Activated CD8-positive, alpha-beta memory T cell treated with anti-CD3 and anti-CD28 coated beads for 1 hour (primary cell): ENCODE measurements around the gene TOR1B.
"Not testable (repeated sequence)": the region's sequence is repeated elsewhere in the genome, so short reads cannot be mapped to it uniquely, and the experiment has no call there.

ENCODE experiments used
- DNase-seq, 2 donors: peaks; one replicate each; pipeline ENCODE4 v3.0.0-alpha.2; 2020; ENCODE audit warnings: low read depth in 1 of 2; ENCODE audit errors: extremely low read depth in 1 of 2

TOR1B gene

DNA sequence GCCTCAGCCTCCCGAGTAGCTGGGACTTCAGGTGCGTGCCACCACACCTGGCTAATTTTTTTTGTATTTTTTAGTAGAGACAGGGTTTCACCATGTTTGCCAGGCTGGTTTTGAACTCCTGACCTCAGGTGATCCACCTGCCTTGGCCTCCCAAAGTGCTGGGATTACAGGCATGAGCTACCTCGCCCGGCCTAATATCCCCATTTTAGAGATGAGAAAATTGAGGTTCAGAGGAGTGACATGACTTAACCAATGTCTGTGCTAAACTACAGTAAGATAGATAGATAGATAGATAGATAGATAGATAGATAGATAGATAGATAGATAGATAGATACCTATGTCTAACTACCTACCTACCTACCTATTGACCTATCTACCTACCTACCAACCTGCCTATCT is 26.9 kb upstream of the TOR1B start:
- DNase-seq: not testable (repeated sequence)

DNA sequence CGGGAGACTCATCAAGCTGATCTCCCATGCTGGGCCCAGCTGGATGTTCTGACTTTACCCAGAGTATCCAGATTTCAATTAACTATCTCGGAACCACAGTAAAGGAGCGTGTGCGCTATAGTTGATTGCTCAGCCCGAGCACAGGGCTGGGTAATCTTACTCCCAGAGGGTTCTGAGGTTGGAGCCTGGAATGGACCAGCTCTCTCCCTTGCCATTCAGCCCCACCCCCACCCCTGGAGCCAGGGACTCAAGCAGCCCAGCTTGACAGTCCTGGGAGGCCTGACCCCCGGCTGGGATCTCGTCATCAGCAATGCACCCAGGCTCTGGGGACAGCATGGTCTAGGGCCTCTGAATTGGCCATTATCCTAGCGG is 26.4 kb upstream of the TOR1B start:
- no peak for DNase-seq

DNA sequence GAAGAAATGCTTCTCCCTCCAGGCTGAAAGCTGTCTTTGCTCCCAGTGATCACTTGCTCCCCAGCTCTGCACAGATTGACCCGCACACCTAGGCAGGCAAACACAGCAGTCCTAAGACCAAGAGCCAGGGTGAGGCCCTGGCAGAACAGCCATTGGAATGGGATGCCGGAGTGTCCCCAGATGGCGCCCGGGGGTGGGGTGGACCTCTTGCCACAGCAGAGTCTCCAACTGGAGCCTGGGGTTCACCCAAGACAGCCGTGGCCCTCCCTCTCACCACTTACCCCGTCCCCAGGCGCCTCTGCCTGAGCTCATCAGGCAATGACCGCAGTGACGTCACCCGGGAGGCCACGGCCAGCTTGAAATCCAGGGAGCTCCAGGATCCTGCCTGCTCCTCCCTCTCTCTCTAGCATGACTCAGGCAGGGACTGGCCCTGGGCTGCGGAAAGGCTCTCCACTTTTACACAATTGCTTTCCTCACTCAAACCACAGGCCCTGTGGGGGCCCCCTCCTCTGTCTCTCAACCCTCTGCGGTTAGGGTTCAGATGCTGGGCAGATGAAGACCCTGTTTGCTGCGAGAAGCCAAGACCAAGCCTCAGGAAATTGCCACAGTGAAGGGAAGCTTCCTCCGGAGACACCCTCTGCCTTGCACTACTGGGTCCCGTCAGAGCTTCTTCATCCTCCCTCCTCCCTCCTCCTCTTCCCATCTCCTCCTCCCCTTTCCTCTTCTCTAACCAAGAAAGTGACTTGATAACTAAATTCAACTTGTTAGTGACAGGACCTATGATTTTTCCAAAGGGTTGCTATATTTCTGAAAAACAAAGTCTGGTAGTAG is 25.8 kb upstream of the TOR1B start:
- DNase-seq: peak; percentile 14 to 27

DNA sequence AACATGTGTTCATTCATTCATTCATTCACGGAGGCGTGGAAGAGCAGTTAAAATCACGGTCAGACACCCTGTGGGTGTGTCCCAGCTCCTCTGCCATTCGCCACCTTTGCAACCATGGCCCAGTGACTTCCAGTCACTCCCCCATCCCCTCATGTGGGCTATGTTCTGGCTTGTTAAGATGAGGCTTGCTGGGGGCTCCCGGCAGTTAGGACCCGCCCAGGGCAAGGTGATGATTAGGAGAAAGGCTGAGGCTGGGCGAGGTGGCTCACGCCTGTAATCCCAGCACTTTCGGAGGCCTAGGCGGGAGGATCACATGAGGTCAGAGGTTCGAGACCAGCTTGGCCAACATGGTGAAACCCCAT is 25.2 kb upstream of the TOR1B start:
- no peak for DNase-seq

DNA sequence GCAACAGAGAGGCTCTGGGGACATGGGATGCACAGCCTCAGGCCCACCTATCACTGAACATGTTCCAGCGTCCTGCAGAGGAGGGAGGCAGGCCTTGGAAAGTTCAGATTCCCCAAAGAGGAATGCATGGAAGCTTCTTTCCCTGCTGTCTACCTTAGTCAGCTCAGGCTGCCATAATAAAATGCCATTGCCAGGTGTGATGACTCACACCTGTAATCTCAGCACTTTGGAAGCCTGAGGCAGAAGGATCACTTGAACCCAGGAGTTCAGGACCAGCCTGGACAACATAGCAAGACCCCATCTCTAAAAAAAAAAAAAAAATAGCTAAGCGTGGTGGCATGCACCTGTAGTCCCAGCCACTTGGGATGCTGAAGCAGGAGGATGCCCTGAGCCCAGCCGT is 24.5 kb upstream of the TOR1B start:
- no peak for DNase-seq

DNA sequence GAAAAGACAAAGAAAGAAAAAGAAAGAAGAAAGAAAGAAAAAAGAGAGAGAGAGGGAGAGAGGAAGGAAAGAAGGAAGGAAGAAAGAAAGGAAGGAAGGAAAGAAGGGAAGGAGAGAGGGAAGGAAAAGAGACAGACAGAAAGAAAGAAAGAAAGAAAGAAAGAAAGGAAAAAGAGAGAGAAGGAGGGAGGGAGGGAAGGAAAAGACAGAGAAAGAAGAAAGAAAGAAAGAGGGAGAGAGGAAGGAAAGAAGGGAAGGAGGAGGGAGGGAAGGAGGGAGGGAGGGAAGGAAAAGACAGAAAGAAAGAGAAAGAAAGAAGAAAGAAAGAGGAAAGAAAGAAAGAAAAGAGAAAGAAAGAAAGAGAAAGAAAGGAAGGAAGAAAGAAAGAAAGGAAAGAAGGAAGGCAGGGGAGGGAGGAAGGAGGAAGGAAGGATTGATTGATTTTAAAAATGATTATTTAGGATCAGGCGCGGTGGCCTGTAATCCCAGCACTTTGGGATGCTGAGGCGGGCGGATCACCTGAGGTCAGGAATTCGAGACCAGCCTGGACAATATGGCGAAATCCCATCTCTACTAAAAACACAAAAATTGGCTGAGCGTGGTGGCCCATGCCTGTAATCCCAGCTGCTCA is 23.3 kb upstream of the TOR1B start:
- DNase-seq: no peak

DNA sequence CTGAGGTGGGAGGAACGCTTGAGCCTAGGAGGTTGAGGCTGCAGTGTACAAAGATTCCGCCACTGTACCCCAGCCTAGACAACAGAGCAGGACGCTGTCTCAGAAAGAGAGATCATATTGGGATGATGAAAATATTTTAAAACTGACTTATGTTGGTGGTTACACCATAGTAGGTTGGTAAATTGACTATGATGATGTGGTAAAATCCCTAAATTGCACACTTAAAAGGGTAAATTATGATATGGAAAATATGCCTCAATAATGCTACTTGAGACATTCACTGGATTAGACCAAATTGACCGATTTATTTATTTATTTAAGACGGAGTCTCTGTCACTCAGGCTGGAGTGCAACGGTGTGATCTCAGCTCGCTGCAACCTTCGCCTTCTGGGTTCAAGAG is 21.9 kb upstream of the TOR1B start:
- no peak for DNase-seq

DNA sequence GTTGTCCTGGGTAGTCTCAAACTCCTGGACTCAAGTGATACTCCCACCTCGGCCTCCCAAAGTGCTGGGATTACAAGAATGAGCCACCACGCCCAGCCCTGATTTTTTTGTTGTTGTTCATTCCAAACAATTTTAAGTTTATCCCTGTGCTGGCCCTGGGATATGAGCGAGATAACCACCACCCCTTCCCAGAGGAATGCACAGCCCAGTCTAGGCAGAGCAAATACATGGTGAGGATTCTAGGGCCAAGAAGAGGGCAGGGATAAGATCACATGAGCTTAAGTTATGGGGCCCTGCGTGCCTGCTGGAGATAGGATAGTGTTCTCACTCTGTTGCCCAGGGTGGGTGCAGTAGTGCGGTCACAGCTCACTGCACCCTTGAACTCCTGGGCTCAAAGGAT is 21.0 kb upstream of the TOR1B start:
- no peak for DNase-seq

DNA sequence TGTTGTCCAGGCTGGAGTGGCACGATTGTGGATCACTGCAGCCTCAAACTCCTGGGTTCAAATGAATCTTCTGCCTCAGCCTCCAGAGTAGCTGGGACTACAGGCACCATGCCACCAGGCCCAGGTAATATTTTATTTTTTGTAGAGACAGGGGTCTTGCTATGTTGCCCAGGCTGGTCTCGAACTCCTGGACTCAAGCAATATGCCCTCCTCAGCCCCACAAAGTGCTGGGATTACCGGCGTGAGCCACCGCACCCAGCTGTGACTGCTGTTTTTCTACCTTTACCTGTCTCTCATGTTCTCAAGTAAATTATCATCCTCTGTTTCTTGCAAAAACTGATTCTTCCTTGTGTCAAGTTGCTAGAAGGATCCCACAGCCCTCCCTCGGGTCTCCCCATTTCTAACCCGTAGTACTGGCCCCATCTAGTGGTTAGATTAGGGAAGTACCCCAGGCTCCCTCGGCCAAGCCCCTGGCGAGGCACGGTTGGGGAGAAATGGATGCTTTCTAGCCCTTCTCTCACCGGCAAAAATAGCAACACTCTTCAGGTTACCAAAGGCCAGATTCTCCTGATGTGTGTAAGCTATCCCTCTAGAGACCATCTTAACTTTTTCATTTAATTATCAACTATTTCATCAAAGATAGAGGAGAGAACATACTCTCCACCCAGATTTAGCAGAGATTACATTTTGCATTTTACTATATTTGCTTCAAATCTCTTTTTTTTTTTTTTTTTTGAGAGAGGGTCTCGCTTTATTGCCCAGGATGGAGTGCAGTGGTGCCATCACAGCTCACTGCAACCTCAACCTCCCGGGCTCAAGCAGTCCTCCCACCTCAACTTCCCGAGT is 19.2 kb upstream of the TOR1B start:
- DNase-seq: peak; percentile 41 to 50

DNA sequence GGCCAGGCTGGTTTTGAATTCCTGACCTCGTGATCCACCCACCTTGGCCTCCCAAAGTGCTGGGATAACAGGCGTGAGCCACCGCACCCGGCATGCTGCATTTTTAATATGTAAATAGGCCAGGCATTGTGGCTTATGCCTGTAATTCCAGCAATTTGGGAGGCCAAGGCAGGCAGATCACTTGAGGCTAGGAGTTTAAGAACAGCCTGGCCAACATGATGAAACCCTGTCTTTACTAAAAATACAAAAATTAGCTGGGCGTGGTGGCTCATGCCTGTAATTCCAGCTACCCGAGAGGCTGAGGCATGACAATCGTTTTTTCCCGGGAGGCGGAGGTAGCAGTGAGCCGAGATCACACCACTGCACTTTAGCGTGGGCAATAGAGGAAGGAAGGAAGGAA is 18.0 kb upstream of the TOR1B start:
- DNase-seq: not testable (repeated sequence)

DNA sequence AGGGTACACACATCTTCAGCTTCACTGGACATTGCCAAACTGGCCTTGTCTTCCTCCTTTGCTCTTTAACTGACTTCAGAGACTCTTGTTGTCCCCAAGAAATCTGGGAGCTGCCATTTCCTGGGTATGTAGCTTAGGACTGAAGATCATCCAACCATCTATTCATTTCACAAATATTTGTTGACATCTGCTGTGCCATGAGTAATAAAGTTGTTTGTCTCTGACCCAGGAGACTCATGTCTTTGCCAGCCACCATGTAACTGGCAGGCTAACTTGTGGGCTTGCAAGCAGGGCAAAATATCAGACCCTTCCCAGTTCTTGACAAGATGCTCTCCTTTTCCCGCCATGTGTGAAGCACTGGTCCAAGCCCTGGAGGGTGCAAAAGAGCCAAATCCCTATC is 17.1 kb upstream of the TOR1B start:
- no peak for DNase-seq

DNA sequence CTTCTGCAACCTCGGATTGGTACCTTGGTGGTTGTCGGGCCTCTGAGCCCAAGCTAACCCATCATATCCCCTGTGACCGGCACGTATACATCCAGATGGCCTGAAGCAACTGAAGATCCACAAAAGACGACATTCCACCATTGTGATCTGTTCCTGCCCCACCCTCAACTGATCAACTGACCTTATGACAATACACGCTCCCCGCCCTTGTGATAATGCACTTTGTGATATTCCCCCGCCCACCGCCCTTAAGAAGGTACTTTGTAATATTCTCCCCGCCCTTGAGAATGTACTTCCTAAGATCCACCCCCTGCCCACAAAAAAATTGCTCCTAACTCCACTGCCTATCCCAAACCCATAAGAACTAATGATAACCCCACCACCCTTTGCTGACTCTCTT is 16.5 kb upstream of the TOR1B start:
- DNase-seq: no peak

DNA sequence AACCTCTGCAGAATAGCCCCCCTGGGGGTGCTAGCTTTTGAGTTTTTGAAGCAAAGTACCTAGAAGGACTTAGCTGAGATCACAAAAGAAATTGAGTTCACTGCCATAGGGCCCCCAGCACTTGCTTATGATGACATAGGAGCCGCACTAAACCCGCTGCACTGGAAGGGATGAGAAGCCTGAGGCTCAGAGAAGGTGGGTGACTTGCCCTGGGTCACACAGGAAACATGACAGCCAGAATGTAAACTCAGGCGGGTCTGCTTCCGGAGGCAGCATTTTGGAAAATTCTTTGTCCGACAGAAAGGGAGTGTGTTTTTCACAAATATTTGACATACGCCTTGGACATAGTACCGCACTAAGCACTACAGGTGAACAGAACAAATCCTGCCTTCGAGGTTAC is 8.4 kb upstream of the TOR1B start:
- DNase-seq: no peak

DNA sequence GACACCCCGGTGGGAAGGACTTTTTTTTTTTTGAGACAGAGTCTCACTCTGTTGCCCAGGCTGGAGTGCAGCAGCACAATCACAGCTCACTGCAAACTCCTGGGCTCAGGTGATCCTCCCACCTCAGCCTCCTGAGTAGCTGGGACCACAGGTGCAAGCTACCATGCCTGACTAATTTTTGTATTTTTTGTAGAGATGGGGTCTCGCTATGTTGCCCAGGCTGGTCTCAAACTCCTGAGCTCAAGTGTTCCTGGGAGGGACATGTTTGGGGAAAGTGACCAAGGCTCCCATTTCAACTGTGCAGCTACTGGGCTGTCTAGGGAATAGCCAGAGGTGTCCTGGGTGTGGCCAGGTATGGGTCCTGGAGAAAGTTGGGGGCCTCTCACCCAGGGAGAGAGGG is 7.0 kb upstream of the TOR1B start:
- DNase-seq: not testable (repeated sequence)

DNA sequence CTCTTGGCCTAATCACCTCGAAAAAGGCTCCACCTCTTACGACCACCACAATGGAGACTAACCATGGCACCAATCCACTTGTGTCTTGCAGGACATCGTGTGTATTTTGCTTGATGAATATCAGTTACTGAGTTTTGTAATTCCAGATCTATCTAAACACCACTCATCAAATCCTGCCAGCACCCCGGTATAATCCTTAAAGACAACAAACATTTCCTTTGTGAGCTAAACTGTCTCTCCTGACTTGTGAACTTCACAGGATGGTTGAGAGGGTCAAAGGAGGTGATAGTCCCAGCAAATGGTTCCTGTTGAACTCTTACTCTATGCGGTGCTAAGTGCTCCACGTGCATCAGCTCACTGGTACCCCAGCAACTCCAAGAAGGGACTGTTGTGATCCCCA is 4.0 kb upstream of the TOR1B start:
- no peak for DNase-seq

DNA sequence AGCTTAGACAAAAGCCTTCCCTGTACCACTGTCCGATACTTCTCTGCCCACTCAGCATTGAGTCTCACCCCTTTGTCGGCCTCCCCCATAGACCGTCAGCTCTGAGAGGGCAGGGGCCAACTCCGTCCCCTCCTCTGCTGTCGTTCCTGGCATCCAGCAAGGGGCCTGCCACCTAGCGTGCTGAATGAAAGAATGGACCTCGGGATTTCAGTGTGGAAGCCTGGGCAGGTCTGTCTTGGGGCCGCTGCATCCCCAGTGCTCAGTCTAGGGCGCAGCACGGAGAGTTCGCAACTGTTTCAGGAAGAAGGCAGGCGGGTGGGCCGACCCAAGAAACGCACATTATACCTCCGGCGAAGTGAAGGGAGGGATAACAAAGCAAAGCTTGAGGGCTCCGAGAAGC is 1.5 kb upstream of the TOR1B start:
- no peak for DNase-seq

DNA sequence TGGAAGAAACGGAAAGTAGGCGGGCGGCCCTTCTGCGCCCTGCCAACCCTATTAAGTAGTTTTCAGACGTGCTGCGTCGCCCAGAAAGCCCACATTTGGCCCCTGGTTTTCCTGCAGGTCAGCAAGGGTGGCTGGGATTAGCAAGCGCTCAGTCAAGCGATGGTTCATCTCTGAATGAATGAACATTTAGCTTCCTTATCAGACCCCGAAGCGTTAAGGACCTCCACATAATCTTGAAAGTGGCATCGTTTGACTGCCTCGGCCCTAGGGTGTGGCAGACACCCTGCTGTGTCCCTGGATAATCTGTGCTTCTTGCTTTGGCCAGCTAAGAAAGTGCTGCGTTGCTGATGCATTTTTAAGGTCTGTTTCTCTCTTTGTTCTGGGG is 684 bp downstream of the TOR1B start:
- DNase-seq: no peak

DNA sequence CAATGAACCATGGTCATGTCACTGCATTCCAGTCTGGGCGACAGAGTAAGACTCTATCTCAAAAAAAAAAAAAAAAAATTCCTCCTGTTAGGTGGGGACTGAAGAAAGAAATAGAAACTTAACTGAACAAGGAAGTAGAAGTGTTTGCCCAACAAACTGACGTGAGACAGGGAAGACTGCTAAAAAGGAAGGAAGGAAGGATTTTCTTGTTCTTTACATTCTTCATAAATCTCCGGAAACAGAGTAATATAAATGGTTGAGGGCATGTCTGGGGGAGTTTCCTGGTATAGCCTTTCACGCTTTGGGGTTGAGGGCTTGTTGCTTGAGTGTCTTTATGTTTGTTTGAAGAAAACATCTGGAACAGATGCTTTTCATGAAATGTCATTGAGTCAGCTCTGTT is 3.1 kb downstream of the TOR1B start:
- DNase-seq: no peak

DNA sequence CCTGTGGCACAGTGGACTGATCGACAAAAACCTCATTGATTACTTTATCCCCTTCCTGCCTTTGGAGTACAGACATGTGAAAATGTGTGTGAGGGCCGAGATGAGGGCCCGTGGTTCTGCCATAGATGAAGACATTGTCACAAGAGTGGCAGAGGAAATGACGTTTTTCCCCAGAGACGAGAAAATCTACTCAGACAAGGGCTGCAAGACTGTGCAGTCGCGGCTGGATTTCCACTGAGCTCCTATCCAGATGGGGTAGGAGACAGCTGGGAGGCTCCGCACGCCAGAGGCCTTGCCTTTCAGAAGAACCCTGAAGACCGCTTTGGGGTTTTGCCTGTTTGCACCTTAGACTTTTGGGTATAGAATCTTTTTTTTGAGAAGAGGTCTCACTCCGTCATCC is 6.4 kb downstream of the TOR1B start:
- DNase-seq: no peak

DNA sequence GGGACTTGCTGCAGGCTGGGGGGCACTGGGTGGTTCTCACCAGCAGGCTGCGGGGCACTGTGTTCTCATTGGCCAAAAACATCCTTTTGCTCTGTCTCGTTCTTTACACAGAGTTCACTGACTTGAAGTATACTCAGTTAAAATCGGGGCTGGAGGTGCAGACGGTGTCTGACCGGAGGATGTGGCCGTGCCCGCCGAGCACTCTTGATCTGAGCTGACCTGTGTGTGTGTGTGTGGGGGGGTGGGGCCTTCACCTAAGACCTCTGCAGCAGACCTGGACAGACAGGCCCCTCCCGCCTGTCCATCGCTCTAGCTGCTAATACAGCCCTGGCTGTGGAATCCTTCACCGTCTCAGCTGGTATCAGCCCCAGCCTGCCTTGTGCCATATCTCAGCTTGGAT is 7.1 kb downstream of the TOR1B start:
- DNase-seq: no peak

DNA sequence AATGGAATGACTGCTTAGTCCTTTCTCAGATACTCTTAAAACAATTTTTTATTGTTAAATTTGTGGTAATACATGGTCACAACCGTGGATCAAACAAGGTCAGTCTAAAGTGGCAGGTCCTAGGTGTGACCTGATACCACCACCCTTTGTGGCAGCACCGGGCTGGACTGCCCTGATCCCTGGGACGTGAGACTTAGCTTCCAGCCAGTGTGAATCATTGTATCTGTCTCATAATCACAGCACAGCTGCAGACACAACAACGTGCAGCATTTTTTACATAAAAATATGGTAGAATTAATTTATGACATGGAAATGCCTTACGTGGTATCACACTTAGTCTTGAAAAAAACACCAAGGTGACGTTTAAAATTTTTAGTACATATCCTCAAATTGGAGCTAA is 7.8 kb downstream of the TOR1B start:
- no peak for DNase-seq

DNA sequence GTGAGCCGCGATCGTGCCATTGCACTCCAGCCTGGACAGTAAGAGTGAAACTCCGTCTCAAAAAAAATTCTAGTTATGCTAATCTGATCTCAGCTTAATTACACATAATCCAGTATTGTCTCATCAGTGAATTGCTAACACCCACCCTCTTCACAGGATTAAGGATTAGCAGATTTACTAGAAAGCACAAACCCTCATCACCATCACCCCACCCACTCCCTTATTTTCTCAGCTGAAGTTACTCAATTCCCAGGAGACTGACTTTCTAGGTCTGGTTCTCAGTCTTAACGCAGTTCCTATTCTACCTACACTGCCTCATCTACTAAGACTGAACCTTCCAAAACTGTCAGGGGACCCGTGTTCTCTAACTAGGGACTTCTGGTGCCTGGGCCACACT is 9.0 kb downstream of the TOR1B start:
- no peak for DNase-seq
